CD14-positive monocyte (primary cell): Measurements from ENCODE around the gene TECTB. TPM values are rescaled to one million over a fixed set of nuclear protein-coding genes. Genes with fewer than 3 reads are reported as not detected.

Experiments used
- DNase-seq, 3 donors: peaks; one replicate each; pipeline ENCODE4 v3.0.0-alpha.2; 2011 to 2022
- H2AFZ ChIP-seq: 2 replicates; pipeline ENCODE4 v1.6.0; 2012; ENCODE audit warnings: mild to moderate bottlenecking, low read depth, low read length, inconsistent platforms; ENCODE audit not compliant: insufficient read depth, poor library complexity, severe bottlenecking
- H3K27ac ChIP-seq, 2 donors: 1 replicate in 1 of 2; 2 replicates in 1 of 2; pipeline ENCODE4 v1.5.1; 2012 to 2013; ENCODE audit warnings: low read length in 2 of 2, control low read depth in 1 of 2, inconsistent platforms in 1 of 2, low read depth in 1 of 2, mild to moderate bottlenecking in 1 of 2
- H3K27me3 ChIP-seq, 2 donors: one replicate each; pipeline versions ENCODE4 v1.6.0 to v1.6.1; 2011 to 2013; ENCODE audit warnings: low read length in 2 of 2; ENCODE audit not compliant: control insufficient read depth in 2 of 2, insufficient read depth in 2 of 2
- H3K36me3 ChIP-seq, 2 donors: replicated peaks in 1 of 2; 1 replicate in 1 of 2; 2 replicates in 1 of 2; pipeline versions ENCODE4 v1.5.1 to v1.6.1; 2012 to 2013; ENCODE audit warnings: low read length in 2 of 2, control low read depth in 1 of 2, inconsistent platforms in 1 of 2, mild to moderate bottlenecking in 1 of 2; ENCODE audit not compliant: insufficient read depth in 2 of 2, control insufficient read depth in 1 of 2
- H3K4me1 ChIP-seq, 2 donors: 1 replicate in 1 of 2; 2 replicates in 1 of 2; pipeline versions ENCODE4 v1.5.1 to v1.6.1; 2012 to 2013; ENCODE audit warnings: low read length in 2 of 2, control low read depth in 1 of 2, inconsistent platforms in 1 of 2, mild to moderate bottlenecking in 1 of 2, moderate library complexity in 1 of 2; ENCODE audit not compliant: insufficient read depth in 2 of 2, control insufficient read depth in 1 of 2
- H3K4me2 ChIP-seq: replicated peaks from 2 replicates; pipeline ENCODE3; 2012; ENCODE audit warnings: low read length, moderate library complexity, mild to moderate bottlenecking; ENCODE audit not compliant: poor library complexity, severe bottlenecking; ENCODE audit errors: extremely low read depth
- H3K4me3 ChIP-seq, 3 experiments: fragments of 200-600 bp in 1 of 3; sonication (generic) in 1 of 3; replicated peaks in 1 of 3; 1 replicate in 2 of 3; 2 replicates in 1 of 3; pipeline ENCODE4 v1.5.1; 2011 to 2013; ENCODE audit warnings: low read length in 3 of 3, mild to moderate bottlenecking in 3 of 3, control low read depth in 2 of 3, low read depth in 2 of 3, inconsistent platforms in 1 of 3, moderate library complexity in 1 of 3
- H3K79me2 ChIP-seq: 2 replicates; pipeline ENCODE4 v1.6.0; 2012; ENCODE audit warnings: mild to moderate bottlenecking, control low read depth, inconsistent platforms, low read length, moderate library complexity; ENCODE audit not compliant: insufficient read depth
- H3K9ac ChIP-seq: 2 replicates; pipeline ENCODE4 v1.6.0; 2017; ENCODE audit warnings: low read length, mild to moderate bottlenecking; ENCODE audit not compliant: insufficient read depth, poor library complexity, severe bottlenecking
- H3K9me3 ChIP-seq, 2 donors: replicated peaks in 1 of 2; 1 replicate in 1 of 2; 2 replicates in 1 of 2; pipeline versions ENCODE4 v1.5.1 to v1.6.1; 2012 to 2013; ENCODE audit warnings: low read length in 2 of 2, control low read depth in 1 of 2; ENCODE audit not compliant: control insufficient read depth in 1 of 2, insufficient read depth in 1 of 2
- H4K20me1 ChIP-seq: 2 replicates; pipeline ENCODE4 v1.6.0; 2012; ENCODE audit warnings: mild to moderate bottlenecking, low read length, control low read depth, moderate library complexity; ENCODE audit not compliant: insufficient read depth
- H3K27ac Mint-ChIP-seq, 7 donors: one replicate each; pipeline ENCODE4 v1.8.0; 2020; ENCODE audit warnings: mild to moderate bottlenecking in 7 of 7, mixed read lengths in 7 of 7, moderate library complexity in 6 of 7, inconsistent platforms in 2 of 7
- H3K27me3 Mint-ChIP-seq, 3 donors: one replicate each; pipeline ENCODE4 v1.8.0; 2021 to 2022; ENCODE audit warnings: low read depth in 3 of 3, mild to moderate bottlenecking in 3 of 3, mixed read lengths in 3 of 3, moderate library complexity in 3 of 3, inconsistent platforms in 1 of 3
- H3K36me3 Mint-ChIP-seq, 2 donors: one replicate each; pipeline ENCODE4 v1.8.0; 2020; ENCODE audit warnings: mixed read lengths in 2 of 2, inconsistent platforms in 1 of 2, mild to moderate bottlenecking in 1 of 2
- H3K4me1 Mint-ChIP-seq: one replicate; pipeline ENCODE4 v1.8.0; 2020; ENCODE audit warnings: mild to moderate bottlenecking, mixed read lengths
- H3K4me3 Mint-ChIP-seq, 2 donors: one replicate each; pipeline ENCODE4 v1.8.0; 2020; ENCODE audit warnings: mild to moderate bottlenecking in 2 of 2, mixed read lengths in 2 of 2, moderate library complexity in 1 of 2
- H3K9me3 Mint-ChIP-seq, 7 donors: one replicate each; pipeline ENCODE4 v1.8.0; 2020 to 2022; ENCODE audit warnings: mixed read lengths in 7 of 7, mild to moderate bottlenecking in 6 of 7, moderate library complexity in 6 of 7, inconsistent platforms in 2 of 7
- WGBS: methylation state at CpG from one replicate; pipeline ENCODE4 v1.1.5; 2013; ENCODE audit warnings: missing lambda C conversion rate; ENCODE audit not compliant: insufficient coverage; 5-methylcytosine and 5-hydroxymethylcytosine counted together
- intact Hi-C, 2 donors: fragments of 100-400 bp; cut with micrococcal nuclease; formaldehyde crosslinking; loops; one replicate each; pipeline versions ENCODE4 v1.15.0 to v1.15.1; 2023
- polyA plus RNA-seq, 3 donors: library from polyadenylated mRNA; depleted of rRNA in 1 of 3; unstranded in 2 of 3; stranded (reverse) in 1 of 3; fragments of 300-500 nt in 2 of 3; fragments of >200 nt in 1 of 3; fragmentation: Illumina TruSeq in 2 of 3; gene quantifications; 1 replicate in 2 of 3; 2 replicates in 1 of 3; pipeline ENCODE4 v1.2.3, GENCODE V29; 2012 to 2021
- TF ChIP-seq, protein P1 (sequence below): fragments of 200-600 bp; IDR thresholded peaks from one replicate; pipeline ENCODE4 v1.8.0; 2022; ENCODE audit warnings: antibody characterized with exemption, mild to moderate bottlenecking

Gene TECTB
- polyA plus RNA-seq, 3 donors = not detected

DNA sequence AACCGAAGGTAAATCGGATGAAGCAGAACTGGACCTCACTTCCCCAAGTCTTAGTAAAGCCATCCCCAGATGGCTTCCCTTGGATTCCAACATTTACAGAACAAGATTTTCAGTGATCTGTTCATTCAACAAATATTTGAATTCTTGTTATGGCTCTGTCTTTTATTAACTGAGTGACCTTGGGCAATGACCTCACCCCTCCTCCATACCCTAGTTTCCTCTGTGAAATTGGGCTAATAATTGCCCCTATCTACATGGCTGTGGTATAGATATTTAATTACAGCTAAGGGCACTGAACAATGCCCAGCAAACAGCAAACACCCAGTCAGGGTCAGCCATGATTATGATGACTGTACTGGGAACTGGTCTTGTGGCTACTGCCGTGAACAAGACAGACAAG is 19.1 kb downstream of the TECTB start:
- H3K4me3 Mint-ChIP-seq = no peak overlapping the region
- no peaks in the 10 kb centered on the region for H3K4me1 Mint-ChIP-seq
- no peak for DNase-seq
- no peaks in the 10 kb centered on the region for H3K9me3 Mint-ChIP-seq
- H3K9ac ChIP-seq = no peak overlapping the region
- H3K27ac Mint-ChIP-seq = no peak overlapping the region
- H3K4me3 ChIP-seq = no peak overlapping the region
- H2AFZ ChIP-seq = no peak overlapping the region
- H3K27ac ChIP-seq = no peak overlapping the region
- TF ChIP-seq, protein P1, sequence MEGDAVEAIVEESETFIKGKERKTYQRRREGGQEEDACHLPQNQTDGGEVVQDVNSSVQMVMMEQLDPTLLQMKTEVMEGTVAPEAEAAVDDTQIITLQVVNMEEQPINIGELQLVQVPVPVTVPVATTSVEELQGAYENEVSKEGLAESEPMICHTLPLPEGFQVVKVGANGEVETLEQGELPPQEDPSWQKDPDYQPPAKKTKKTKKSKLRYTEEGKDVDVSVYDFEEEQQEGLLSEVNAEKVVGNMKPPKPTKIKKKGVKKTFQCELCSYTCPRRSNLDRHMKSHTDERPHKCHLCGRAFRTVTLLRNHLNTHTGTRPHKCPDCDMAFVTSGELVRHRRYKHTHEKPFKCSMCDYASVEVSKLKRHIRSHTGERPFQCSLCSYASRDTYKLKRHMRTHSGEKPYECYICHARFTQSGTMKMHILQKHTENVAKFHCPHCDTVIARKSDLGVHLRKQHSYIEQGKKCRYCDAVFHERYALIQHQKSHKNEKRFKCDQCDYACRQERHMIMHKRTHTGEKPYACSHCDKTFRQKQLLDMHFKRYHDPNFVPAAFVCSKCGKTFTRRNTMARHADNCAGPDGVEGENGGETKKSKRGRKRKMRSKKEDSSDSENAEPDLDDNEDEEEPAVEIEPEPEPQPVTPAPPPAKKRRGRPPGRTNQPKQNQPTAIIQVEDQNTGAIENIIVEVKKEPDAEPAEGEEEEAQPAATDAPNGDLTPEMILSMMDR = no peak
- H3K79me2 ChIP-seq = no peaks in the 10 kb centered on the region
- no peaks in the 10 kb centered on the region for H3K36me3 ChIP-seq
- H3K27me3 ChIP-seq = peaks cover 3 to 12% of the 10 kb centered on the region in 2 donors
- no peaks in the 10 kb centered on the region for H4K20me1 ChIP-seq
- intact Hi-C loops = no loop called here
- 80% methylated on average over 1 of the region's 3 CpGs for WGBS
- no peak overlapping the region for H3K4me2 ChIP-seq
- no peaks in the 10 kb centered on the region for H3K36me3 Mint-ChIP-seq
- no peaks in the 10 kb centered on the region for H3K4me1 ChIP-seq
- no peaks in the 10 kb centered on the region for H3K9me3 ChIP-seq
- H3K27me3 Mint-ChIP-seq = peaks cover 18 to 40% (median 36%) of the 10 kb centered on the region in 3 donors

DNA sequence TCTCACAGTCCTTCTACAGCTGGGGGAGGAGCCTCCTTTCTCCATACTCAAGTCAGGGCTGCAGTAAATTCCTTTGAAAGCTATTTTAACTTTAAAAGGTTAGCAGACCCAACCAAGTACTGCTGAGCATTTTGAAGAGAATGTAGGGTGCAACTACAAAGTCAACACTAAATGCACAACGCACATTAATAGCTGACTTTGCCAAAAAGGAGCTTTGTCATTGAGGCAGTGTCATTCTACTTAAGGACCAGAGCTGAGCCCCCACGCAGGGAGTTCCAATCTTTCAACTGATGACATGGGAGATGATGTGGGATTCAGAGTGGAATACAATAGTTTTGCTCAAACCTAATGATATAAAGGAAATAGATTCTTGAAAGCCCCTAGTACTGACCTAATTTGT is 20.3 kb downstream of the TECTB start:
- Histone ChIP-seq H3K9ac (no peak overlapping the region), H4K20me1 (no peaks in the 10 kb centered on the region), H3K9me3 (no peaks in the 10 kb centered on the region), H2AFZ (no peak overlapping the region), H3K4me1 (no peaks in the 10 kb centered on the region), H3K27ac (no peak overlapping the region), H3K36me3 (no peaks in the 10 kb centered on the region), H3K79me2 (no peaks in the 10 kb centered on the region), H3K4me3 (no peak overlapping the region), H3K4me2 (no peak overlapping the region), H3K27me3 (peaks cover 3 to 10% of the 10 kb centered on the region in 2 donors)
- Mint-ChIP-seq H3K27ac (no peak overlapping the region), H3K9me3 (no peaks in the 10 kb centered on the region), H3K4me1 (no peaks in the 10 kb centered on the region), H3K4me3 (no peak overlapping the region), H3K36me3 (no peaks in the 10 kb centered on the region), H3K27me3 (peaks cover 13 to 42% (median 34%) of the 10 kb centered on the region in 3 donors)
- intact Hi-C loops = no loop called here
- TF ChIP-seq, protein P1 = no peak
- 80% methylated on average over 1 of the region's 2 CpGs for WGBS
- DNase-seq = no peak
